Subcutaneous abdominal adipose tissue (tissue), 5 donors: Measurements from ENCODE around the gene ROR1.

Experiments used
- H3K27ac ChIP-seq: one replicate; pipeline ENCODE4 v1.7.0; 2013; ENCODE audit warnings: low read depth, mild to moderate bottlenecking, inconsistent platforms, low read length, moderate library complexity
- H3K27me3 ChIP-seq, 5 donors: one replicate each; pipeline ENCODE4 v1.7.0; 2013; ENCODE audit warnings: low read length in 5 of 5, inconsistent platforms in 1 of 5; ENCODE audit not compliant: control insufficient read depth in 5 of 5, insufficient read depth in 4 of 5
- H3K36me3 ChIP-seq, 5 donors: one replicate each; pipeline ENCODE4 v1.7.0; 2013; ENCODE audit warnings: low read length in 5 of 5; ENCODE audit not compliant: control insufficient read depth in 5 of 5, insufficient read depth in 5 of 5
- H3K4me1 ChIP-seq, 5 donors: one replicate each; pipeline ENCODE4 v1.7.0; 2013; ENCODE audit warnings: low read length in 5 of 5, mild to moderate bottlenecking in 3 of 5, moderate library complexity in 1 of 5; ENCODE audit not compliant: control insufficient read depth in 5 of 5, insufficient read depth in 5 of 5
- H3K4me3 ChIP-seq, 5 donors: one replicate each; pipeline ENCODE4 v1.7.0; 2013; ENCODE audit warnings: low read length in 5 of 5, low read depth in 1 of 5
- H3K9ac ChIP-seq, 5 donors: one replicate each; pipeline ENCODE4 v1.7.0; 2013; ENCODE audit warnings: low read length in 5 of 5, mild to moderate bottlenecking in 4 of 5, moderate library complexity in 3 of 5
- H3K9me3 ChIP-seq, 5 donors: one replicate each; pipeline ENCODE4 v1.7.0; 2013; ENCODE audit warnings: low read length in 5 of 5; ENCODE audit not compliant: control insufficient read depth in 5 of 5
- donor health status: healthy.
- donor health status: healthy.
- donor health status: healthy.
- donor health status: healthy.
- donor health status: healthy.

Gene ROR1

DNA sequence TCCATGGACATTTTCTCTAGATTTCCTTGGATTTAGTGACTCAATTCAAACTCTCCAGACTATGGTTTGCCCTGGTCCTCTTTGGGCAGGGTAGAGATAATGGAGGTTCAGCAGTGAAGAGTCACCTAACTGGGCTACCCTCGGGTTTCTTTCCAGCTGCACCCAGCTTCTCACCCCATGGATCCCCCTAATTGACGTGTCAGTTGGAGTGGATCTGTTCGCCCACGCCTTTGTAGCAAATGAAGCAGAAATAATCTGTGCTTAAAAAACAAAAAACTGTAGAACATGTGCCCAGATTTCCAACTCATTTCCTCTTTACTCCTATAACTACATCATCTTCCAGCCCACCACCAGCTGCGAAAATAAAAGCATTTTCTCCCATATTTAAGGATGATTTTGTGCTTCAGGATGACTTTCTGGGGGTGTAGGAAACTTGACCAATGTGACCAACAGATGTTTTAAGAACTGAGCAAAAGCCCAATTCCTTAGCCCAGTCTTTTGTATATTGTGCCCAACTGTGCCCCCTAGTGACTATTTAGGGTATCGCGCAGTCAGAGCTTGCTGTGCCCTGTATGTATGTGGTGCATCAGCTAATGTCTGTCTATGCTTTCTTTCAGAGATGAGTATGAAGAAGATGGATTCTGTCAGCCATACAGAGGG lies 363.1 kb downstream of the ROR1 start:
- H3K36me3 ChIP-seq, result peaks cover 0 to 3% (median 0%) of the 10 kb centered on the region in 5 donors
- H3K9ac ChIP-seq, result no peak overlapping the region
- peaks cover 0 to 14% (median 3%) of the 10 kb centered on the region in 5 donors for H3K4me1 ChIP-seq
- H3K27me3 ChIP-seq, result no peaks in the 10 kb centered on the region
- no peak overlapping the region for H3K4me3 ChIP-seq
- no peak overlapping the region for H3K27ac ChIP-seq
- no peaks in the 10 kb centered on the region for H3K9me3 ChIP-seq

GRCh38 chr1:64137412-64137803 lies 363.6 kb downstream of the ROR1 start:
- no peak overlapping the region for H3K27ac ChIP-seq
- no peaks in the 10 kb centered on the region for H3K9me3 ChIP-seq
- no peak overlapping the region for H3K4me3 ChIP-seq
- no peaks in the 10 kb centered on the region for H3K27me3 ChIP-seq
- peaks cover 0 to 4% (median 2%) of the 10 kb centered on the region in 5 donors for H3K36me3 ChIP-seq
- peaks cover 0 to 14% (median 3%) of the 10 kb centered on the region in 5 donors for H3K4me1 ChIP-seq
- no peak overlapping the region for H3K9ac ChIP-seq

DNA sequence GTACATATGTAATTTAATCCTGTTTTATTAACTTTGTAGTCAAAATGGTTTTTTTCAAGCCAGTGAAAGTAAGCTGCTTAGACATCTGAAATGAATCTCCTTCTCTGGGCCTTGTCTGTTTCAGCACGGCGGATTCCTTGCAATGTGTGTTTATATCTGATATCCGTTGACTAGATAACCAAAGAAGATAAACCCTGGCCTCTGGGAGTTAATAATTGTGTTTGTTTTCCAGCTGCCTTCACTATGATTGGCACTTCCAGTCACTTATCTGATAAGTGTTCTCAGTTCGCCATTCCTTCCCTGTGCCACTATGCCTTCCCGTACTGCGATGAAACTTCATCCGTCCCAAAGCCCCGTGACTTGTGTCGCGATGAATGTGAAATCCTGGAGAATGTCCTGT lies 366.1 kb downstream of the ROR1 start:
- H3K27ac ChIP-seq, result no peak overlapping the region

DNA sequence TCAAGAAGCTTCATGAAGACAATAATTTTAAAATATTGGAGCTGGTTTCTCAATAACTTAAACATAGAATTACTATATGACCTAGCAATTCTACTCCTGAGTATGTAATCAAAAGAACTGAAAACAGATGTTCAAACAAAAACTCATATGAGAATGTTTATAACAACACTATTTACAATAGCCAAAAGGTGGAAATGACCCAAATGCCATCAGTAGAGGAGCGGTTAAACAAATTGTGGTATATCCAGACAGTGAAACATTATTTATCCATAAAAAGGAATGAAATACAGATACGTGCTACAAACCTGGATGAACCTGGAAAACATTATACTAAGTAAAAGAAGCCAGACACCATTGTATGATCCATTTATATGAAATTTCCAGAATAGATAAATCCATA lies 366.8 kb downstream of the ROR1 start:
- peaks cover 0 to 8% (median under 1%) of the 10 kb centered on the region in 5 donors for H3K4me1 ChIP-seq

More for the DNA sequence above, 366.1 kb downstream of the ROR1 start:
- H3K9ac ChIP-seq, result no peak overlapping the region
- H3K36me3 ChIP-seq, result peaks cover 0 to 12% (median 7%) of the 10 kb centered on the region in 5 donors
- no peaks in the 10 kb centered on the region for H3K9me3 ChIP-seq
- H3K27me3 ChIP-seq, result no peaks in the 10 kb centered on the region
- no peak overlapping the region for H3K4me3 ChIP-seq
- H3K4me1 ChIP-seq, result peaks cover 0 to 14% (median 3%) of the 10 kb centered on the region in 5 donors

DNA sequence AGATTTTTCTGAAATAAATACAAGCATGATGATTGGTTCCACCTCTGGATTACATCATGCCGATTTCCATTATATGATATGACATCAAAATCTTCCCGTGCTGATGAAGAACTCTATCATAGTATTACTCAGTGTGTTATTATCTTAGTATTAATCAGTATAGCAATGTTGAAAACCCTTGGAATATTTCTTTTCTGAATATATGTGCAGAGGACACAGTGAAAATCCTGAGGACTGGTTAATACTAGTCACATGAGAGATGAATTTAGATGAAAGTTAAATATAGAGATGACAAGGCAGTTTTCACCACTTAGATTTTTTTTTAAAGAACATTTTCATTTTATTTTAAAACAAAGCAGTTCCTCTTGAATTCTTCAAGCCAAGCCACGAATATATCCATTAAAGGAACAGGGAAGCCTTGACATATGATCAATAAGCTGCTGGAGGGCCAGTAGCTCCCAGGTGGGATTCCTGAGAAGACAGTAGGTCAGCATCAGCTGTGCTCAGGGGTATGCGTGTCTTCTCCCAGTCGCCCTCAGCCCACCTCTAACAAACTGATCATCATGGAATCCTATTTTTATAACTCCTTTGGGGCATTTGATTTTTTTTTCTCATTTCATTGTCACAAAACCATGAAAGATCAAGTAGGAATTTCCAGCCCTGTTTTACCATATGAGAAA lies 373.4 kb downstream of the ROR1 start:
- Histone ChIP-seq H3K27ac (no peak overlapping the region), H3K9me3 (no peaks in the 10 kb centered on the region), H3K27me3 (no peaks in the 10 kb centered on the region), H3K9ac (no peak overlapping the region), H3K4me3 (no peak overlapping the region), H3K4me1 (peaks cover 0 to 10% (median 8%) of the 10 kb centered on the region in 5 donors), H3K36me3 (peaks cover 0 to 10% (median 7%) of the 10 kb centered on the region in 5 donors)

More for the DNA sequence above, 366.8 kb downstream of the ROR1 start:
- no peak overlapping the region for H3K4me3 ChIP-seq
- no peak overlapping the region for H3K27ac ChIP-seq
- H3K9ac ChIP-seq, result no peak overlapping the region
- no peaks in the 10 kb centered on the region for H3K9me3 ChIP-seq
- H3K27me3 ChIP-seq, result no peaks in the 10 kb centered on the region
- peaks cover 0 to 12% (median 7%) of the 10 kb centered on the region in 5 donors for H3K36me3 ChIP-seq

DNA sequence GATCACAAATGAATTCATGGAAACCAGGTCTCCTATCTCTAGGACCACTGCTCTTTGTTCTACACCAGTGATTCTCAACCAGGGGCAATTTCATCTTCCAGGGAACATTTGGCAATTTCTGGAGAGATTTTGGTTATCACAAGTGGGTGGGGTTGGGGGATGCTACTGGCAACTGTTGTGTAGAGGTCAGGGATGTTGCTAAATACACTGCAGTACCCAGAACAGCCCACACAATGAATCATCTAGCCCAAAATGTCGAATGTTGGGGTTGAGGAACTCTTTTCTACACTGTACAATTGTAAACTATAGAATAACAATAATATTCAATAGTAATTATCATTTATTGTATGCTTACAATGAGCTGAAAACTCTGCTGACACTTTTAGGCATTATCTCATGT lies 373.9 kb downstream of the ROR1 start:
- H3K27me3 ChIP-seq, result no peaks in the 10 kb centered on the region
- H3K9ac ChIP-seq, result no peak overlapping the region
- H3K27ac ChIP-seq, result no peak overlapping the region
- H3K36me3 ChIP-seq, result peaks cover 0 to 4% (median 4%) of the 10 kb centered on the region in 5 donors
- H3K9me3 ChIP-seq, result no peaks in the 10 kb centered on the region
- H3K4me3 ChIP-seq, result no peak overlapping the region
- H3K4me1 ChIP-seq, result peaks cover 0 to 10% (median 8%) of the 10 kb centered on the region in 5 donors

DNA sequence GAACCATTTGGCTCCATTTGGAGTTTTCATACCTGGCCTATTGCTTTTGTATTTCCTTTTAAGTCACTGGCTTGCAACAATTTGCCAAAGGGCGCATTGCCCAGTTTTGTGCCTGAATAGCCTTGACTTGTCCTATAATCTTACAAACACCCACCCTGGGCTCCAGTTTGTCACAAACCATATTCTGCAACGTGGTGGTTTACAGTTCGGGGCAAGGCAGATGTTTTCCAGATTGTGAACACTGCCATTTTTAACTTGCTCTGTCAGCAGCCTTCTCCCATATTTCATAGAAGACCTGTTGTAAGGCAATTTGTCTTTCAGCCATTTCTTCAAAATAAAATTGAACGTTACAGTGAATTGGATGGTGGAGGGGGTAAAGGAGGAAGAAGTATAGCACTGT lies 376.4 kb downstream of the ROR1 start:
- Histone ChIP-seq H3K27ac (no peak overlapping the region), H3K4me1 (peaks cover 0 to 10% (median 8%) of the 10 kb centered on the region in 5 donors), H3K27me3 (no peaks in the 10 kb centered on the region), H3K9me3 (no peaks in the 10 kb centered on the region), H3K36me3 (peaks cover 0 to 2% (median 0%) of the 10 kb centered on the region in 5 donors), H3K4me3 (no peak overlapping the region), H3K9ac (no peak overlapping the region)

- H3K4me3 ChIP-seq, result no peak overlapping the region
- no peaks in the 10 kb centered on the region for H3K9me3 ChIP-seq
- peaks cover 0 to 10% (median 8%) of the 10 kb centered on the region in 5 donors for H3K4me1 ChIP-seq
- H3K36me3 ChIP-seq, result peaks cover 0 to 2% (median 0%) of the 10 kb centered on the region in 5 donors
- H3K9ac ChIP-seq, result no peak overlapping the region
- H3K27me3 ChIP-seq, result no peaks in the 10 kb centered on the region
- no peak overlapping the region for H3K27ac ChIP-seq
Observed at GRCh38 chr1:64150729-64151230, 377.0 kb downstream of the ROR1 start.

DNA sequence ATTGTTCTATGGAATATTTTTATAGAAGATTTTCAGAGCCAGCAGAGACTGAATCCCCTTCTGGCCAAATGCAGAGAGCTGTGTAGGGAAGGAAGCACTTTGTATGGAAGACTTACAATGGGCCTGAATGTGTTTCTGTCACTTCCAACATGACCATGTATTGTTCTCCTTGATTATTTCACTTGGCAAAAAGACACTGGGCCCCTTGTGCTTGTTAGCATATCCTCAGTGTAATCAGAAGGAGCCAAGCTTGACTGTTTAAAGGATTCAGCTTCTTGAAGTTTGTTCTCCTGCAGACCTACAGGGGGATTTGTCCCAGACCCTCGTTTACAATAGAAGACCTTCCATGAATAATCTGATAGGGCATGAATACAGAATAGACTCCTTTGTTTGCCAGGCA lies 381.5 kb downstream of the ROR1 start:
- no peaks in the 10 kb centered on the region for H3K27me3 ChIP-seq
- no peak overlapping the region for H3K27ac ChIP-seq
- no peak overlapping the region for H3K9ac ChIP-seq
- H3K4me1 ChIP-seq, result no peaks in the 10 kb centered on the region
- no peak overlapping the region for H3K4me3 ChIP-seq
- H3K9me3 ChIP-seq, result no peaks in the 10 kb centered on the region
- H3K36me3 ChIP-seq, result peaks cover 0 to 8% (median 4%) of the 10 kb centered on the region in 5 donors

DNA sequence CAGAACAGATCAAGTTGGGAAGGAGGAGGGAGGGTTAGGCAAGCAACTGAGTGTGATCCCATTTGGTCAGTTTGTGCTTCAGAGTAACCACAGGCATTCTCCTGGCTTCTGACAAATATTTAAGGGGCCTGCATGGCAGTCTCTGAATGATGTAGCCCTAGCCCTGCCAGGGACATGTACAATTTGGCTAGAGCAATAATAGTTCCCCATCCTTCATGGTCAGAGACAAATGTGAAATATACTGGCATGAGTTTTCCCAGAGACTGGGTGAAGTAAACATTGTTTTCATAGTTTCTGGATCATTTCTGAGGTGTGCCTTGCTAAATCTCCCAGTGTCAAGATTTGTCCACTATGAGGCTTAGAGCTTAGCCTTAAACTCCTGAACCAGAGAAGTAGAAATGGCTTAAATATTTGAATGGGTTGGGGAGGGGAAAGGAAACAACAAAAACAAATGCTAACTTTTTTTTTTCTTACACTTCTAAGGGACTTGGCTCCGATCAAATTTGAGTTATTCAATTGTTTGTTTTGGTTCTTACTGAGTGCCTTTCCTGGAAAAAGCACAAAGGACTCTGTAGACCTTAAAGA lies 387.6 kb downstream of the ROR1 start:
- no peak overlapping the region for H3K27ac ChIP-seq
- no peak overlapping the region for H3K4me3 ChIP-seq
- no peaks in the 10 kb centered on the region for H3K9me3 ChIP-seq
- no peak overlapping the region for H3K9ac ChIP-seq
- no peaks in the 10 kb centered on the region for H3K27me3 ChIP-seq
- H3K4me1 ChIP-seq, result peaks cover 0 to 3% (median 0%) of the 10 kb centered on the region in 5 donors
- peaks cover 0 to 8% (median 4%) of the 10 kb centered on the region in 5 donors for H3K36me3 ChIP-seq
